Suprapubic skin (tissue), 4 donors: ENCODE results near the gene UBALD1.

Experiments used
- EP300 ChIP-seq: sonication (generic); formaldehyde crosslinking; IDR thresholded peaks from one replicate; pipeline ENCODE4 v1.6.1; 2017; ENCODE audit warnings: antibody characterized with exemption
- POLR2A ChIP-seq, 2 donors: fragments of 450-650 bp; IDR thresholded peaks; one replicate each; pipeline ENCODE4 v1.6.1; 2017; ENCODE audit warnings: antibody characterized with exemption in 2 of 2, mild to moderate bottlenecking in 2 of 2, moderate library complexity in 2 of 2
- POLR2AphosphoS5 ChIP-seq, 3 donors: sonication (generic); formaldehyde crosslinking; IDR thresholded peaks; one replicate each; pipeline ENCODE4 v1.6.1; 2017; ENCODE audit warnings: antibody characterized with exemption in 3 of 3
- TF ChIP-seq, protein P1 (sequence below), 2 donors: fragments of 200-600 bp in 1 of 2; fragments of 450-650 bp in 1 of 2; sonication (generic) in 1 of 2; IDR thresholded peaks; one replicate each; pipeline ENCODE4 v1.5.1; 2016 to 2019; ENCODE audit warnings: antibody characterized with exemption in 2 of 2, mild to moderate bottlenecking in 1 of 2, moderate library complexity in 1 of 2

GRCh38 chr16:4647644-4647980, 32.9 kb upstream of the UBALD1 start:
- TF ChIP-seq, protein P1, sequence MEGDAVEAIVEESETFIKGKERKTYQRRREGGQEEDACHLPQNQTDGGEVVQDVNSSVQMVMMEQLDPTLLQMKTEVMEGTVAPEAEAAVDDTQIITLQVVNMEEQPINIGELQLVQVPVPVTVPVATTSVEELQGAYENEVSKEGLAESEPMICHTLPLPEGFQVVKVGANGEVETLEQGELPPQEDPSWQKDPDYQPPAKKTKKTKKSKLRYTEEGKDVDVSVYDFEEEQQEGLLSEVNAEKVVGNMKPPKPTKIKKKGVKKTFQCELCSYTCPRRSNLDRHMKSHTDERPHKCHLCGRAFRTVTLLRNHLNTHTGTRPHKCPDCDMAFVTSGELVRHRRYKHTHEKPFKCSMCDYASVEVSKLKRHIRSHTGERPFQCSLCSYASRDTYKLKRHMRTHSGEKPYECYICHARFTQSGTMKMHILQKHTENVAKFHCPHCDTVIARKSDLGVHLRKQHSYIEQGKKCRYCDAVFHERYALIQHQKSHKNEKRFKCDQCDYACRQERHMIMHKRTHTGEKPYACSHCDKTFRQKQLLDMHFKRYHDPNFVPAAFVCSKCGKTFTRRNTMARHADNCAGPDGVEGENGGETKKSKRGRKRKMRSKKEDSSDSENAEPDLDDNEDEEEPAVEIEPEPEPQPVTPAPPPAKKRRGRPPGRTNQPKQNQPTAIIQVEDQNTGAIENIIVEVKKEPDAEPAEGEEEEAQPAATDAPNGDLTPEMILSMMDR (IDR thresholded peaks at IDR 0.05), result no peak
- TF ChIP-seq EP300 (no peak), POLR2AphosphoS5 (IDR thresholded peaks at IDR 0.05) (no peak), POLR2A (IDR thresholded peaks at IDR 0.05) (no peak)
